NT2/D1 (cell line): ENCODE measurements around the gene SELENOO.

ENCODE experiments used
- DNase-seq: peaks from one replicate; pipeline ENCODE4 v3.0.0-alpha.2; 2011; ENCODE audit warnings: low read depth, low spot score
- H3K27me3 ChIP-seq: 2 replicates; pipeline ENCODE4 v1.6.0; 2011; ENCODE audit warnings: mild to moderate bottlenecking; ENCODE audit not compliant: insufficient read length, insufficient read depth
- H3K36me3 ChIP-seq: 2 replicates; pipeline ENCODE4 v1.6.1; 2011; ENCODE audit warnings: mild to moderate bottlenecking, low read length, mixed read lengths; ENCODE audit not compliant: insufficient read depth, insufficient read length
- H3K4me1 ChIP-seq: 2 replicates; pipeline ENCODE4 v1.5.1; 2011; ENCODE audit not compliant: insufficient read depth, insufficient read length
- H3K4me3 ChIP-seq: 2 replicates; pipeline ENCODE4 v1.5.1; 2011; ENCODE audit warnings: low read depth; ENCODE audit not compliant: insufficient read length
- H3K9ac ChIP-seq: 2 replicates; pipeline ENCODE4 v1.6.0; 2011; ENCODE audit warnings: low read depth; ENCODE audit not compliant: insufficient read length
- H3K9me3 ChIP-seq: 2 replicates; pipeline ENCODE4 v1.5.1; 2011; ENCODE audit warnings: mild to moderate bottlenecking, low read length; ENCODE audit not compliant: insufficient read depth
- SUZ12 ChIP-seq: IDR thresholded peaks from 2 replicates; pipeline ENCODE4 v1.6.1; 2011; ENCODE audit not compliant: insufficient read length, insufficient read depth; ENCODE audit errors: extremely low read depth
- YY1 ChIP-seq: IDR thresholded peaks from 2 replicates; pipeline ENCODE4 v1.6.1; 2011; ENCODE audit not compliant: insufficient read length, insufficient read depth
- ZNF274 ChIP-seq: IDR thresholded peaks from 2 replicates; pipeline ENCODE4 v1.6.1; 2011; ENCODE audit warnings: mild to moderate bottlenecking, low read depth, low read length

Gene SELENOO

DNA sequence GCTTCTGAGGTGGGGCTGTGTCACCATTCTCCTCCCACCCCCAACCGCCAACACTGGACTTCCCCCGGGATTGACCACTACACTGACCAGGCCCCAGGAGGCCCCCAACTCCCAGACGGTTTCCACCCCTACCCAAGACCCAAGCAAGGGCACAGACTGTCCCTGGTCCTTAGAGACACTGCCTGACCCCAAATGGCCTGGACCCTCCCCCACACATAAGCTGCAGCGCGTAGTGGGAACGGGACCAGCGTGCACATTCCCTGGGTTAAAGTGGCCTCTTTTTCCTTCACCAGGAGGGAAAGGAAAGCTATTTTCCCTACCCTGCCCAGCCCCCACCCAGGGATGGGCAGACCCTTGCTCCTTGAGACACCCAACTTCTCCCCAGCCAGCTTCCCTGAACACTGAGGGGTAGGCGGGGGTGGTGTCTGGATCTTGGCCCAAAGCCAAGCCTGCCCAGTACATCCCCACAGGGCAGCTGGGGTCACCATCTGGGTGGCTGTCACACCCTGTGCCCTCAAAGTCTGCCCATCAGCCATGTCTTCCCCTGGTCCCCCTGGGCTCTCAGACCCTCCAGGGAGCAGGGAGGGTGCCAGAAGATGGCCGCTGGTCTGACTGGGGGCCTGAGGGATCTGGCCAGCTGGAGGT is 62.3 kb downstream of the SELENOO start:
- H3K36me3 ChIP-seq, result no peaks in the 10 kb centered on the region

DNA sequence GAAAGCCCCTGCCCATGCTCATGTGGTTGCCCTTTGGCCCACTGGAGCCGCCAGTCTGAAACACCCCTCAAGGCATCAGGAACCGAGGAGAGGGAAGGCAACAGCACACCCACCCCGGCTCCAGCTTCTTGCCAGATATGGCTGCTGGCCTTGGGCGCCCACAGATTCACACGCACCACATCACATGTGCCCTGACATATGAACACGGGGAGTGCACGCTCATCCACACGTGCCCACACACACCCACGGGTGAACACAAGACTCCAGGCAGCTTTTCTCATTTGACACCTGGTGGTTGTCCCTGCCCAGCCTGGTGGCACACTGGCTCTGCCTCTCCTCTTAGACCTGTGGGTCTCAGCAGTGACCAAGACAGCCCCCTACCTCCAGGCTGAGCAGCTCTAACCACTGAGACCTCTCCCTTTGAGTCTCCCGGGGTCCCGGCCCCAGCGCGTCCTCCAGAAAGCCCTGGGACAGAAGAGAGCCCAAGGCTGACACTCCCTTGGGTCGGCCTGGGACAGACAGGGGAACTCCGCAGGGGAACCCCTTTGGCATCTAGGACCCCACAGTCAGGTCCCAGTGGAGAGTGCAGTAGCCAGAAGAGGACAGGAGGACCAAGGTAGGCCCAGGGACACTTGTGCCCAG is 63.4 kb downstream of the SELENOO start:
- H3K4me3 ChIP-seq, result no peak overlapping the region
- TF ChIP-seq SUZ12 (no peak), YY1 (no peak), ZNF274 (no peak)
- no peak for DNase-seq
- H3K9ac ChIP-seq, result no peak overlapping the region
- H3K4me1 ChIP-seq, result peaks cover 16% of the 10 kb centered on the region
- no peaks in the 10 kb centered on the region; the same call in 1 of the 2 replicates for H3K9me3 ChIP-seq
- peaks cover 9% of the 10 kb centered on the region for H3K27me3 ChIP-seq
- no peaks in the 10 kb centered on the region for H3K36me3 ChIP-seq

More for the DNA sequence above, 62.3 kb downstream of the SELENOO start:
- peaks cover 4% of the 10 kb centered on the region for H3K27me3 ChIP-seq
- peaks cover 19% of the 10 kb centered on the region for H3K4me1 ChIP-seq
- H3K9me3 ChIP-seq, result no peaks in the 10 kb centered on the region; the same call in 1 of the 2 replicates
- no peak for DNase-seq
- peak overlapping the region; percentile 36 for H3K9ac ChIP-seq
- no peak overlapping the region for H3K4me3 ChIP-seq
- TF ChIP-seq ZNF274 (no peak), SUZ12 (no peak), YY1 (no peak)

DNA sequence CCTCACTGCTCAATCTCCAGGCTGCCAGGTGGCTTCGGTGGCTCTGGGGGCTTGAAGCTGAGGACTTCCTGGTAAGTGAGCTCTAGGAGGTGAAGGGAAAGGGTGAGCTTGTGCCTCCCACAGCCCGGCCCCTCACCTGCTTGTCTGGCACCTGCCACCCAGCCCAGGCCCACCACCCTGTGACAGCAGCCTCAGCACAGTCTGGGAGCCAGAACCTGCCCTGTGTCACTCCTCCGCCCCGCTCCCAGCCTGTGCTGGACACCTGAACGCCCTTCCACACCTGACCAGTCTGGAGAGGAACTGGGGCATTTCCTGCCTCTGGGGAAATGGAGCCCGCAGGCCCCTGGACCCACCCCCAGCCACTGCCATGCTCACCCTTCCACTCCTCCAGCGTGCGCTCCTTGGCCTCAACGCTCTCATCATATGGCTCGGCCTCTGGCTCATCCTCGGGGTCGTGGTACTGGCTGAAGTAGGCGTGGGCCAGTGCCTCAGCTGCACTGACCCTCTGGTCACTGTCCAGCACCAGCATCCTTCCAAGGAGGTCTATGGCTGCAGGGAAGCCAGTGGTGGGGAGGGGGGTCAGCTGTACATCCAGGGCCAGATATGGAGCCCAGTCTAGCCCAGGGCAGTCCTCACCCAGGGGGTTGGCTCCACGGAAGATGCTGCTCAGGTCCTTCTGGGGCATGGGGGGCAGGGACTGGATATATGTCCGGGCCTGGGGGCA is 64.3 kb downstream of the SELENOO start:
- TF ChIP-seq YY1 (no peak), ZNF274 (no peak), SUZ12 (no peak)
- Histone ChIP-seq H3K4me1 (peaks cover 17% of the 10 kb centered on the region), H3K9ac (no peak overlapping the region), H3K9me3 (no peaks in the 10 kb centered on the region; the same call in 1 of the 2 replicates), H3K4me3 (no peak overlapping the region), H3K36me3 (no peaks in the 10 kb centered on the region), H3K27me3 (peaks cover 14% of the 10 kb centered on the region)
- DNase-seq, result no peak

DNA sequence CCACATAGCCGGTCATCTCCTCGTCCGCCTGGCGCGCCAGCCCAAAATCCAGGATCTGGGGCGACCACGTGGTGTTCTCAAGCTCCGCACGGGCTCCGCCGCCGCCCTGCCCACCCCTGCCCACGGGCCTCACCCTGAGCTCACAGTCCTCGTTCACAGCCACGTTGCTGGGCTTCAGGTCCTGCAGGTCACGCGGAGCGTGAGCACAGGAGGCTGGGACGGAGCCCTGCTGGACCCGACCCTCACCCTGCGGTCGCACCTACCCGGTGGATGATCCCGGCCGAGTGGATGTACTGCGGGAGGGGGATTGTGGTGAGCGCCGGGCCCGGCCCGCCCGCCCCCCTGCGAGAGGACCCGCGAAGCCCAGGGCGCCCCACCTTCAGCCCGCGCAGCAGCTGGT is 66.2 kb downstream of the SELENOO start:
- peaks cover 25% of the 10 kb centered on the region for H3K27me3 ChIP-seq
- H3K36me3 ChIP-seq, result no peaks in the 10 kb centered on the region
- TF ChIP-seq SUZ12 (no peak), ZNF274 (no peak), YY1 (no peak)
- no peak for DNase-seq
- no peak overlapping the region for H3K4me3 ChIP-seq
- H3K9ac ChIP-seq, result no peak overlapping the region
- H3K9me3 ChIP-seq, result no peaks in the 10 kb centered on the region; the same call in 1 of the 2 replicates
- peaks cover 16% of the 10 kb centered on the region for H3K4me1 ChIP-seq
